SK-N-SH (cell line): ENCODE data around the gene HDGF. TPM values are rescaled to one million over a fixed set of nuclear protein-coding genes. Genes with fewer than 3 reads are reported as not detected.
A peak's percentile ranks its signal among the peaks of the same experiment; 100 is the strongest.

Source experiments
- CTCF ChIA-PET: fragments of 300-600, 350-600 bp; formaldehyde crosslinking; extraction: SDS; loops from one replicate; lab custom pipeline; 2021; lab: Yijun Ruan, JAX
- POLR2A ChIA-PET: fragments of 350-600 bp; sonication (Branson Sonifier 250); formaldehyde crosslinking; extraction: SDS; loops from one replicate; lab custom pipeline; 2020; ENCODE audit warnings: antibody characterized with exemption, inconsistent platforms; lab: Yijun Ruan, JAX
- DNase-seq: peaks from one replicate; pipeline ENCODE4 v3.0.0; 2012
- H2AFZ ChIP-seq: fragments of 200-600 bp; sonication (generic); 2 replicates; pipeline ENCODE4 v1.8.1; 2016; ENCODE audit warnings: antibody characterized with exemption, mild to moderate bottlenecking, low read depth
- H3F3A ChIP-seq: fragments of 200-600 bp; sonication (generic); replicated peaks from 2 replicates; pipeline ENCODE3; 2016; ENCODE audit warnings: antibody characterized with exemption, mild to moderate bottlenecking; ENCODE audit not compliant: insufficient read depth
- H3K27ac ChIP-seq, 2 experiments: fragments of 200-500 bp in 1 of 2; fragments of 200-600 bp in 1 of 2; sonication (Bioruptor generic) in 1 of 2; sonication (generic), shearing (Covaris generic) in 1 of 2; 2 replicates each; pipeline versions ENCODE4 v1.5.1 to v1.6.1; 2014 to 2016; ENCODE audit warnings: low read depth in 2 of 2, inconsistent platforms in 1 of 2, low read length in 1 of 2, mild to moderate bottlenecking in 1 of 2, mixed read lengths in 1 of 2
- H3K27me3 ChIP-seq: fragments of 200-600 bp; sonication (generic), shearing (Covaris generic); 2 replicates; pipeline ENCODE4 v1.6.1; 2016; ENCODE audit warnings: mixed run types; ENCODE audit not compliant: insufficient read depth
- H3K36me3 ChIP-seq, 2 experiments: fragments of 200-500 bp in 1 of 2; fragments of 200-600 bp in 1 of 2; sonication (Bioruptor generic) in 1 of 2; sonication (generic) in 1 of 2; replicated peaks in 1 of 2; 2 replicates each; pipeline versions ENCODE3 to v1.5.1; 2014 to 2016; ENCODE audit warnings: low read length in 1 of 2, mild to moderate bottlenecking in 1 of 2; ENCODE audit not compliant: insufficient read depth in 2 of 2, control insufficient read depth in 1 of 2
- H3K4me1 ChIP-seq, 2 experiments: fragments of 200-500 bp in 1 of 2; fragments of 200-600 bp in 1 of 2; sonication (Bioruptor generic) in 1 of 2; sonication (generic), shearing (Covaris generic) in 1 of 2; 2 replicates each; pipeline versions ENCODE4 v1.5.1 to v1.6.1; 2014 to 2016; ENCODE audit warnings: low read depth in 1 of 2, low read length in 1 of 2, mixed run types in 1 of 2; ENCODE audit not compliant: insufficient read depth in 2 of 2, control insufficient read depth in 1 of 2
- H3K4me2 ChIP-seq: fragments of 200-600 bp; sonication (generic), shearing (Covaris generic); 2 replicates; pipeline ENCODE4 v1.6.1; 2017; ENCODE audit warnings: mixed run types
- H3K4me3 ChIP-seq, 2 experiments: fragments of 200-500 bp in 1 of 2; fragments of 200-600 bp in 1 of 2; sonication (Bioruptor generic) in 1 of 2; sonication (generic), shearing (Covaris generic) in 1 of 2; 2 replicates each; pipeline versions ENCODE4 v1.5.1 to v1.8.1; 2014 to 2016; ENCODE audit warnings: low read depth in 2 of 2, inconsistent platforms in 1 of 2, low read length in 1 of 2, mild to moderate bottlenecking in 1 of 2, mixed read lengths in 1 of 2, moderate library complexity in 1 of 2
- H3K79me2 ChIP-seq: fragments of 200-600 bp; sonication (generic); 2 replicates; pipeline ENCODE4 v1.8.1; 2017; ENCODE audit warnings: mild to moderate bottlenecking; ENCODE audit not compliant: insufficient read depth
- H3K9ac ChIP-seq: fragments of 200-600 bp; sonication (generic); 2 replicates; pipeline ENCODE4 v1.6.1; 2017; ENCODE audit warnings: mixed run types
- H3K9me2 ChIP-seq: fragments of 200-600 bp; sonication (generic); 2 replicates; pipeline ENCODE4 v1.6.1; 2017; ENCODE audit warnings: mixed run types
- H3K9me3 ChIP-seq: fragments of 200-600 bp; sonication (generic); 2 replicates; pipeline ENCODE4 v1.6.1; 2017; ENCODE audit warnings: mixed run types, mild to moderate bottlenecking, moderate library complexity
- H4K20me1 ChIP-seq: fragments of 200-600 bp; sonication (generic); 2 replicates; pipeline ENCODE4 v1.6.1; 2017; ENCODE audit warnings: mild to moderate bottlenecking, mixed run types; ENCODE audit not compliant: insufficient read depth
- CHD2 ChIP-seq: fragments of 150-350 bp; IDR thresholded peaks from 2 replicates; pipeline ENCODE4 v1.6.1; 2018; ENCODE audit warnings: low read length; ENCODE audit not compliant: partially characterized antibody
- CTCF ChIP-seq: fragments of 200-600 bp; sonication (generic); IDR thresholded peaks from 2 replicates; pipeline ENCODE4 v1.6.1; 2017; ENCODE audit warnings: antibody characterized with exemption, mild to moderate bottlenecking, moderate library complexity
- EP300 ChIP-seq, 2 experiments: IDR thresholded peaks; 2 replicates each; pipeline versions ENCODE4 v1.4.0 to v1.6.1; 2012; ENCODE audit warnings: borderline replicate concordance in 1 of 2, low read depth in 1 of 2, low read length in 1 of 2
- FOSL2 ChIP-seq: IDR thresholded peaks from 2 replicates; pipeline ENCODE4 v1.4.0; 2012; ENCODE audit warnings: low read depth, mild to moderate bottlenecking, moderate library complexity, borderline replicate concordance
- FOXJ3 ChIP-seq: sonication (generic); formaldehyde crosslinking; IDR thresholded peaks from 2 replicates; pipeline ENCODE4 v1.5.1; 2020; ENCODE audit warnings: mild to moderate bottlenecking, missing genetic modification reagents
- FOXM1 ChIP-seq: IDR thresholded peaks from 2 replicates; pipeline ENCODE4 v1.4.0; 2012; ENCODE audit warnings: low read depth, mild to moderate bottlenecking
- GABPA ChIP-seq: IDR thresholded peaks from 2 replicates; pipeline ENCODE4 v1.4.0; 2012; ENCODE audit warnings: low read depth, mild to moderate bottlenecking
- IRF3 ChIP-seq: fragments of 150-350 bp; IDR thresholded peaks from 2 replicates; pipeline ENCODE4 v1.6.1; 2016; ENCODE audit warnings: mild to moderate bottlenecking, low read depth, low read length
- MAX ChIP-seq: IDR thresholded peaks from 2 replicates; pipeline ENCODE4 v1.4.0; 2012; ENCODE audit warnings: low read depth
- MXI1 ChIP-seq: IDR thresholded peaks from 2 replicates; pipeline ENCODE4 v1.6.1; 2012; ENCODE audit warnings: mild to moderate bottlenecking, low read depth, low read length, improper control_type of control experiment
- NFIC ChIP-seq: IDR thresholded peaks from 2 replicates; pipeline ENCODE4 v1.4.0; 2012; ENCODE audit warnings: borderline replicate concordance
- NRF1 ChIP-seq: IDR thresholded peaks from 2 replicates; pipeline ENCODE4 v1.6.1; 2012; ENCODE audit warnings: low read depth, mild to moderate bottlenecking, low read length
- PBX3 ChIP-seq: IDR thresholded peaks from 2 replicates; pipeline ENCODE4; 2012
- POLR2AphosphoS5 ChIP-seq: IDR thresholded peaks from 2 replicates; pipeline ENCODE4 v1.6.1; 2012; ENCODE audit warnings: low read depth, low read length
- RAD21 ChIP-seq: IDR thresholded peaks from 2 replicates; pipeline ENCODE4 v1.6.1; 2012; ENCODE audit warnings: mild to moderate bottlenecking, low read length
- RCOR1 ChIP-seq: fragments of 150-350 bp; IDR thresholded peaks from 2 replicates; pipeline ENCODE4 v1.6.1; 2017; ENCODE audit warnings: antibody characterized with exemption, low read length
- SIN3A ChIP-seq: IDR thresholded peaks from 2 replicates; pipeline ENCODE4 v1.6.1; 2012; ENCODE audit warnings: low read depth, mild to moderate bottlenecking, low read length, moderate library complexity, borderline replicate concordance
- SMC3 ChIP-seq: IDR thresholded peaks from 2 replicates; pipeline ENCODE4 v1.6.1; 2012; ENCODE audit warnings: low read depth, low read length, improper control_type of control experiment
- TAF1 ChIP-seq: IDR thresholded peaks from 2 replicates; pipeline ENCODE4 v1.6.1; 2012; ENCODE audit warnings: low read depth, mild to moderate bottlenecking, low read length, moderate library complexity, borderline replicate concordance
- TCF12 ChIP-seq: IDR thresholded peaks from 2 replicates; pipeline ENCODE4 v1.4.0; 2012
- USF1 ChIP-seq: IDR thresholded peaks from 2 replicates; pipeline ENCODE4 v1.4.0; 2012; ENCODE audit warnings: low read depth, borderline replicate concordance
- YY1 ChIP-seq: IDR thresholded peaks from 2 replicates; pipeline ENCODE4 v1.4.0; 2012; ENCODE audit warnings: low read depth, mild to moderate bottlenecking
- ZBTB33 ChIP-seq: IDR thresholded peaks from 2 replicates; pipeline ENCODE4 v1.4.0; 2012; ENCODE audit warnings: low read depth, borderline replicate concordance
- WGBS: methylation state at CpG from one replicate; pipeline ENCODE4 v1.1.6; 2017; ENCODE audit warnings: low lambda C conversion rate; 5-methylcytosine and 5-hydroxymethylcytosine counted together
- polyA plus RNA-seq, 3 experiments: library from polyadenylated mRNA; depleted of rRNA; stranded (reverse); fragments of >200 nt; gene quantifications; 2 replicates each; pipeline ENCODE4 v1.2.3, GENCODE V29; 2012

The HDGF gene
- polyA plus RNA-seq, 1 of the 3 experiments (the other 2 are of a cell fraction), result 152 TPM

- peaks cover 20% of the 10 kb centered on the region for H3F3A ChIP-seq
- H3K36me3 ChIP-seq, result peaks cover 0 to 18% of the 10 kb centered on the region in 2 experiments
- H3K4me3 ChIP-seq, result peak overlapping the region in 1 of 2 experiments; percentile 54; a peak in 2 of 4 replicates
- no peak overlapping the region for H2AFZ ChIP-seq
- no peaks in the 10 kb centered on the region for H3K27me3 ChIP-seq
- DNase-seq, result peak; percentile 72
- no peaks in the 10 kb centered on the region for H3K9me2 ChIP-seq
- H3K4me2 ChIP-seq, result peak overlapping the region; percentile 89; the same call in 1 of the 2 replicates
- no peaks in the 10 kb centered on the region for H4K20me1 ChIP-seq
- WGBS, result 32% methylated on average over 4 of the region's 4 CpGs
- no peak for TF ChIP-seq SIN3A
- no peak for TF ChIP-seq YY1
- peak; percentile 58; the same call in 1 of the 2 replicates for TF ChIP-seq MXI1
- TF ChIP-seq TCF12, result peak; percentile 49
- TF ChIP-seq GABPA, result no peak
- TF ChIP-seq MAX, result 0 out of 2 replicates have a peak, but pooled peaks have one; percentile 26
- TF ChIP-seq FOSL2, result no peak
- no peak for TF ChIP-seq NRF1
- no peak for TF ChIP-seq PBX3
- no peak for TF ChIP-seq USF1
- TF ChIP-seq CHD2, result no peak
- no peak for TF ChIP-seq ZBTB33
- no peak for TF ChIP-seq FOXM1
- TF ChIP-seq NFIC, result no peak
- TF ChIP-seq RAD21, result peak; percentile 13; the same call in 1 of the 2 replicates
- TF ChIP-seq FOXJ3 (CRISPR knock-in tag), result no peak
- TF ChIP-seq POLR2AphosphoS5, result no peak
- TF ChIP-seq IRF3, result no peak
- 0 out of 2 replicates have a peak, but pooled peaks have one; percentile 17 for TF ChIP-seq CTCF
- no peak for TF ChIP-seq EP300 (IDR thresholded peaks at IDR 0.05; ENCODE audit: borderline replicate concordance in 1 of 2, low read depth in 1 of 2, low read length in 1 of 2)
- TF ChIP-seq SMC3, result no peak
- TF ChIP-seq RCOR1, result no peak
- no peak for TF ChIP-seq TAF1
- TF ChIP-seq, all 33 proteins: peak for 5
- ChIA-PET CTCF (interaction anchor here (1.3 to 45.5 kb wide), 4 partner anchors 8 to 156 kb away, joined by 3 to 2702 read pairs (median 1353); partner anchors contain the start of genes CRABP2, ISG20L2, METTL25B and NES), POLR2A (interaction anchor here (1.6 to 5.3 kb wide), 3 partner anchors 9 to 27 kb away, joined by 5 to 57 read pairs (median 6); partner anchors contain the start of gene NES)
- Histone ChIP-seq H3K27ac (peak overlapping the region in 1 of 2 experiments; percentile 98; a peak in 2 of 4 replicates), H3K4me1 (peaks cover 52 to 75% of the 10 kb centered on the region in 2 experiments), H3K9me3 (no peaks in the 10 kb centered on the region), H3K79me2 (no peaks in the 10 kb centered on the region), H3K9ac (no peak overlapping the region)
Observed at GRCh38 chr1:156703741-156704140, 47.7 kb downstream of the HDGF start.
